A673 (cell line): ENCODE measurements around the gene METTL14. TPM values are rescaled to one million over a fixed set of nuclear protein-coding genes. Genes with fewer than 3 reads are reported as not detected.

Experiments used
- BruUV-seq: library from RNA; stranded (reverse); fragments of 400-500 nt; replicated peaks from 2 replicates; lab custom pipeline; 2021; lab: Mats Ljungman, UMichigan
- CTCF ChIA-PET: fragments of 300-600 bp; sonication (Branson Sonifier 250); formaldehyde crosslinking; loops from one replicate; lab custom pipeline; 2022; ENCODE audit warnings: antibody characterized with exemption; lab: Charles Lee
- POLR2A ChIA-PET: fragments of 300-600 bp; sonication (Branson Sonifier 250); formaldehyde crosslinking; loops from one replicate; lab custom pipeline; 2022; ENCODE audit warnings: antibody characterized with exemption; ENCODE audit not compliant: low non-redundant PET; lab: Charles Lee
- DNase-seq: peaks from one replicate; pipeline ENCODE4 v3.0.0-alpha.2; 2015; ENCODE audit warnings: low spot score
- H3K27ac ChIP-seq: fragments of 200-600 bp; sonication (generic); 2 replicates; pipeline ENCODE4 v1.5.1; 2016; ENCODE audit warnings: mixed run types, low read depth, mild to moderate bottlenecking, mixed read lengths, antibody characterized with exemption, low read length; ENCODE audit not compliant: poor library complexity, severe bottlenecking
- H3K27me3 ChIP-seq: fragments of 200-600 bp; sonication (generic); replicated peaks from 2 replicates; pipeline ENCODE4 v1.6.1; 2017; ENCODE audit warnings: mixed run types, low read depth, mild to moderate bottlenecking, mixed read lengths, antibody characterized with exemption, low read length; ENCODE audit not compliant: insufficient read depth, poor library complexity
- H3K36me3 ChIP-seq: fragments of 200-600 bp; sonication (generic); 2 replicates; pipeline ENCODE4 v1.6.1; 2016; ENCODE audit warnings: mixed run types, mild to moderate bottlenecking, mixed read lengths, antibody characterized with exemption, low read length; ENCODE audit not compliant: insufficient read depth, poor library complexity, severe bottlenecking
- H3K4me1 ChIP-seq: fragments of 200-600 bp; sonication (generic); 2 replicates; pipeline ENCODE4 v1.6.1; 2017; ENCODE audit warnings: mixed run types, mild to moderate bottlenecking, mixed read lengths, antibody characterized with exemption, low read length; ENCODE audit not compliant: insufficient read depth, poor library complexity, severe bottlenecking
- H3K4me3 ChIP-seq: fragments of 200-600 bp; sonication (generic); 2 replicates; pipeline ENCODE4 v1.5.1; 2016; ENCODE audit warnings: low read depth, mixed run types, mild to moderate bottlenecking, mixed read lengths, low read length; ENCODE audit not compliant: poor library complexity, severe bottlenecking
- H3K9me3 ChIP-seq: fragments of 200-600 bp; sonication (generic); 2 replicates; pipeline ENCODE4 v1.6.1; 2016; ENCODE audit warnings: mixed run types, low read depth, mild to moderate bottlenecking, mixed read lengths, antibody characterized with exemption, low read length; ENCODE audit not compliant: poor library complexity, severe bottlenecking
- CTCF ChIP-seq: fragments of 300-800, 200-600 bp; sonication (generic); conservative IDR thresholded peaks from 2 replicates; pipeline ENCODE4 v1.5.1; 2017; ENCODE audit warnings: low read depth, mild to moderate bottlenecking, antibody characterized with exemption, low read length, moderate library complexity, mixed read lengths
- EZH2 ChIP-seq: fragments of 200-600 bp; sonication (generic); IDR thresholded peaks from 2 replicates; pipeline ENCODE4 v1.6.1; 2017; ENCODE audit warnings: borderline replicate concordance, low read depth, mild to moderate bottlenecking, mixed read lengths, antibody characterized with exemption, low read length; ENCODE audit not compliant: poor library complexity, severe bottlenecking
- intact Hi-C: fragments of 100-400 bp; cut with micrococcal nuclease; formaldehyde crosslinking; loops from one replicate; pipeline ENCODE4 v1.10.0; 2022; ENCODE audit not compliant: unreplicated experiment
- total RNA-seq: library from RNA; stranded (reverse); gene quantifications from 2 replicates; pipeline ENCODE4 v1.2.3, GENCODE V29; 2021

METTL14 gene
- total RNA-seq, 1 experiment from 2014 or later, result 57.6 TPM

DNA sequence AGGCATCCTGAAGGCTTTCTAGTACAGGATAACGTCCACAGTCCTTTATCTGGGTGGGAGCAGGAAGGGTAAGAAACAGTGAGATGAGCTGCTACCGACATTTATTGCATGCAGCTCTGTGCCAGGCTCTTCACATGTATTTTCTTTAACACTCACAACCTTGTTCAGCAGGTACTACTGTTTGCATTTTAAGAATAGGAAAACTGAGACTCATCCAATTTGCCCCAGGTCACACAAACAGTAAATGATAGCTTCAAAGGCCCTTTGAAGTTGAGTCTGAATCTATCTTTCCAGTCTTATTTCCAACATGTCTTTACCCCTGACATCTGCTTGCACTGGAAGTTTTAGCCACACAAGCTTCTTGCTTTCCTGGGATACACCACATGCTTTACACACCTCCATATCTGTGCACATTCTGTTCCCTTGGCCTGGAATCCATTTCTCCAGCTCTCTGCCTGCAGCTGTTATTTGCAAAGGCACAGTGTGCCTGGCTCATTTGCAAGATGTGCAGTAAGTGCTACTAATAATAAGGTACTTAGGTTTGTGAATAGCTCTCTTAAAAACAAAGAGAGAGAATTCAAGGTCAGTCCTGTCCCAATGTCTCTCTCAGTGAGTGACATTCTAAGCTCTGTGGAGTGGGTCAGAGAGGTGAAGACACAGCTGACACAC lies 61.2 kb downstream of the METTL14 start:
- H3K4me1 ChIP-seq, result no peaks in the 10 kb centered on the region
- no TSS peak for BruUV-seq
- POLR2A ChIA-PET, result no interaction called here
- no peaks in the 10 kb centered on the region for H3K27me3 ChIP-seq
- intact Hi-C loops, result loop anchor here (10.0 kb wide), 1 partner anchor 538 kb away; no protein-coding TSS in a partner anchor
- no peak for TF ChIP-seq EZH2
- no peak for TF ChIP-seq CTCF
- H3K4me3 ChIP-seq, result no peak overlapping the region
- CTCF ChIA-PET, result no interaction called here
- DNase-seq, result no peak
- no peaks in the 10 kb centered on the region for H3K9me3 ChIP-seq
- no peak overlapping the region for H3K27ac ChIP-seq
- peaks cover 8% of the 10 kb centered on the region for H3K36me3 ChIP-seq

DNA sequence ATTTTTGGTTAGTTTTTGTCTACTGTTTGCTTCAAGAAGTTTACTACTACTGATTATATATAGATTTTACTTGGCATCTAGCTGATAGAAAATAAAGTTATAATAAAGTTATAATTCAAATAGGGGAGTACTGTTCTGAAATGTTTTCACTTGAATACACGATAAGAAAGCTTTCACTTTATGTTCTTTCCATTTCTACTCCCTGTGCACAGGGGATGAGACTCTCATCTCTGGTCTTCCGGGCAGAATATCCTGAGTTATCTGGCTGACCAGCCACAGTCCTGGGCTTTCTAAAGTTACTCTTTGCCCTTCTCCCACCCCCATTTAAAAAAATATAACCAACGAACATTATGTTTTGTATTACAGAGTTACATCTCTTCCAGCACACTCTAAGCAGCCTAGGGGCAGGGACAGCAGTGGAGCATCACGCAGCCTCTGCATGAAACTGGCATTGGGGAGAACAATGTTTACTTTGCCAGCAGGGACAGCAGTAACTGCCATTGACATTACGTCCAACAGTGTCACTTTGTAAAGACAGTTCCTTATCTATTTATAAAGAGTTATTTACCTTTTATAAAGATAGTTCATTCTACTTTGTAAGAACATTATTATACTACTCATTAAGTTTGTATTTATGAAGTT lies 64.3 kb downstream of the METTL14 start:
- H3K4me1 ChIP-seq, result peaks cover 4% of the 10 kb centered on the region
- H3K27me3 ChIP-seq, result no peaks in the 10 kb centered on the region
- no TSS peak for BruUV-seq
- DNase-seq, result no peak
- intact Hi-C loops, result loop anchor here (10.0 kb wide), 1 partner anchor 535 kb away; no protein-coding TSS in a partner anchor
- no peaks in the 10 kb centered on the region for H3K9me3 ChIP-seq
- H3K27ac ChIP-seq, result no peak overlapping the region
- H3K36me3 ChIP-seq, result peaks cover 22% of the 10 kb centered on the region
- ChIA-PET POLR2A (no interaction called here), CTCF (no interaction called here)
- TF ChIP-seq CTCF, result no peak
- TF ChIP-seq EZH2, result no peak
- no peak overlapping the region for H3K4me3 ChIP-seq

- BruUV-seq, result no TSS peak
- Histone ChIP-seq H3K36me3 (peaks cover 22% of the 10 kb centered on the region), H3K27ac (no peak overlapping the region), H3K9me3 (no peaks in the 10 kb centered on the region), H3K4me1 (peaks cover 4% of the 10 kb centered on the region), H3K4me3 (no peak overlapping the region), H3K27me3 (no peaks in the 10 kb centered on the region)
- TF ChIP-seq CTCF (no peak), EZH2 (no peak)
- no peak for DNase-seq
- ChIA-PET POLR2A (no interaction called here), CTCF (no interaction called here)
- intact Hi-C loops, result no loop called here
Measured at GRCh38 chr4:118751629-118752323, 66.6 kb downstream of the METTL14 start.
